OCI-LY3 (cell line): ENCODE measurements around the gene KLHL1.
A peak's percentile ranks its signal among the peaks of the same experiment; 100 is the strongest.

Experiments
- H2AFZ ChIP-seq: fragments of 200-600, 300-600 bp; shearing (Covaris generic); 2 replicates; pipeline ENCODE4 v1.6.0; 2014; ENCODE audit warnings: antibody characterized with exemption, low read depth, low read length
- H3K27ac ChIP-seq: fragments of 200-600, 300-600 bp; sonication (generic); 2 replicates; pipeline ENCODE4 v1.5.1; 2014; ENCODE audit warnings: mild to moderate bottlenecking, low read length, moderate library complexity, mixed read lengths
- H3K27me3 ChIP-seq: fragments of 200-600, 300-600 bp; sonication (generic); 2 replicates; pipeline ENCODE4 v1.6.1; 2014; ENCODE audit warnings: low read depth, low read length, mixed read lengths
- H3K36me3 ChIP-seq: fragments of 200-600, 300-600 bp; sonication (generic); replicated peaks from 2 replicates; pipeline ENCODE3; 2014; ENCODE audit warnings: low read depth, low read length, mixed read lengths
- H3K4me1 ChIP-seq: fragments of 300-600, 200-600 bp; sonication (generic); 2 replicates; pipeline ENCODE4 v1.6.1; 2014; ENCODE audit warnings: low read length, mixed read lengths
- H3K4me2 ChIP-seq: fragments of 200-600, 300-600 bp; sonication (generic); 2 replicates; pipeline ENCODE4 v1.6.1; 2014; ENCODE audit warnings: low read length, mixed read lengths
- H3K4me3 ChIP-seq: fragments of 300-600, 200-600 bp; sonication (generic); 2 replicates; pipeline ENCODE4 v1.5.1; 2014; ENCODE audit warnings: antibody characterized with exemption, mild to moderate bottlenecking, low read length, moderate library complexity
- H3K79me2 ChIP-seq: fragments of 300-600, 200-600 bp; shearing (Covaris generic); 2 replicates; pipeline ENCODE4 v1.6.1; 2014; ENCODE audit warnings: mild to moderate bottlenecking, low read length, mixed read lengths
- H3K9ac ChIP-seq: fragments of 300-600, 200-600 bp; shearing (Covaris generic); 2 replicates; pipeline ENCODE4 v1.6.0; 2014; ENCODE audit warnings: mild to moderate bottlenecking, low read length, moderate library complexity
- H3K9me3 ChIP-seq: fragments of 200-600, 300-600 bp; shearing (Covaris generic); 2 replicates; pipeline ENCODE4 v1.6.1; 2014; ENCODE audit warnings: low read length, mixed read lengths; ENCODE audit not compliant: insufficient read depth
- H4K20me1 ChIP-seq: fragments of 200-600, 300-600 bp; sonication (generic); 2 replicates; pipeline ENCODE4 v1.6.1; 2016; ENCODE audit warnings: low read length, mixed read lengths; ENCODE audit not compliant: insufficient read depth
- EZH2phosphoT487 ChIP-seq: fragments of 200-600 bp; shearing (Covaris generic); IDR thresholded peaks from 2 replicates; pipeline ENCODE4 v1.6.1; 2018; ENCODE audit warnings: antibody characterized with exemption, mixed run types, low read depth
- TF ChIP-seq, protein P1 (sequence below): fragments of 200-600, 300-600 bp; sonication (generic); IDR thresholded peaks from 2 replicates; pipeline ENCODE4 v1.5.1; 2014; ENCODE audit warnings: antibody characterized with exemption, low read length, low read depth

KLHL1 gene

DNA sequence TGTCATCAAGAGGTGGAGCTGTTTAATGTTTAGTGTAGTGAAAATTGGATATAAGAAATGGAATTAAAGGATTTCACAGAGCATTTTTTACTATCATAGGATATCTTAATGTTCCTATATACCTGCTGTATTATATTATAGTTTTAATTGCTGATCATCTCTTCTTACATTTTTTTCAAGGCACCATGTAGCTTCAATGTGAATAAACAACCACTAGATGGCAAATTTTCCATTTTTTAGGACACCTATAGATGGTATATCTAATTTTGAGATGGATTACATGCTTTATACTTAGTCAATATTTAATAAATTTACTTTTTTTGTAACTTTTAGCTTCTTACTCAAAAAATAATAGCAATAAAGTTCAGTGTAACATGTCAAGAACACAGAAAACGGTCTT lies 9.6 kb downstream of the KLHL1 start:
- no peak overlapping the region for H3K27ac ChIP-seq
- H3K9ac ChIP-seq, result no peak overlapping the region
- TF ChIP-seq, protein P1, sequence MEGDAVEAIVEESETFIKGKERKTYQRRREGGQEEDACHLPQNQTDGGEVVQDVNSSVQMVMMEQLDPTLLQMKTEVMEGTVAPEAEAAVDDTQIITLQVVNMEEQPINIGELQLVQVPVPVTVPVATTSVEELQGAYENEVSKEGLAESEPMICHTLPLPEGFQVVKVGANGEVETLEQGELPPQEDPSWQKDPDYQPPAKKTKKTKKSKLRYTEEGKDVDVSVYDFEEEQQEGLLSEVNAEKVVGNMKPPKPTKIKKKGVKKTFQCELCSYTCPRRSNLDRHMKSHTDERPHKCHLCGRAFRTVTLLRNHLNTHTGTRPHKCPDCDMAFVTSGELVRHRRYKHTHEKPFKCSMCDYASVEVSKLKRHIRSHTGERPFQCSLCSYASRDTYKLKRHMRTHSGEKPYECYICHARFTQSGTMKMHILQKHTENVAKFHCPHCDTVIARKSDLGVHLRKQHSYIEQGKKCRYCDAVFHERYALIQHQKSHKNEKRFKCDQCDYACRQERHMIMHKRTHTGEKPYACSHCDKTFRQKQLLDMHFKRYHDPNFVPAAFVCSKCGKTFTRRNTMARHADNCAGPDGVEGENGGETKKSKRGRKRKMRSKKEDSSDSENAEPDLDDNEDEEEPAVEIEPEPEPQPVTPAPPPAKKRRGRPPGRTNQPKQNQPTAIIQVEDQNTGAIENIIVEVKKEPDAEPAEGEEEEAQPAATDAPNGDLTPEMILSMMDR, result peak; percentile 88
- TF ChIP-seq EZH2phosphoT487, result no peak
- H3K4me3 ChIP-seq, result no peak overlapping the region
- H2AFZ ChIP-seq, result no peak overlapping the region
- no peak overlapping the region for H3K4me2 ChIP-seq
- H3K79me2 ChIP-seq, result no peaks in the 10 kb centered on the region
- H3K4me1 ChIP-seq, result no peaks in the 10 kb centered on the region
- H3K36me3 ChIP-seq, result no peaks in the 10 kb centered on the region
- no peaks in the 10 kb centered on the region for H3K27me3 ChIP-seq
- no peaks in the 10 kb centered on the region for H4K20me1 ChIP-seq
- no peaks in the 10 kb centered on the region for H3K9me3 ChIP-seq

DNA sequence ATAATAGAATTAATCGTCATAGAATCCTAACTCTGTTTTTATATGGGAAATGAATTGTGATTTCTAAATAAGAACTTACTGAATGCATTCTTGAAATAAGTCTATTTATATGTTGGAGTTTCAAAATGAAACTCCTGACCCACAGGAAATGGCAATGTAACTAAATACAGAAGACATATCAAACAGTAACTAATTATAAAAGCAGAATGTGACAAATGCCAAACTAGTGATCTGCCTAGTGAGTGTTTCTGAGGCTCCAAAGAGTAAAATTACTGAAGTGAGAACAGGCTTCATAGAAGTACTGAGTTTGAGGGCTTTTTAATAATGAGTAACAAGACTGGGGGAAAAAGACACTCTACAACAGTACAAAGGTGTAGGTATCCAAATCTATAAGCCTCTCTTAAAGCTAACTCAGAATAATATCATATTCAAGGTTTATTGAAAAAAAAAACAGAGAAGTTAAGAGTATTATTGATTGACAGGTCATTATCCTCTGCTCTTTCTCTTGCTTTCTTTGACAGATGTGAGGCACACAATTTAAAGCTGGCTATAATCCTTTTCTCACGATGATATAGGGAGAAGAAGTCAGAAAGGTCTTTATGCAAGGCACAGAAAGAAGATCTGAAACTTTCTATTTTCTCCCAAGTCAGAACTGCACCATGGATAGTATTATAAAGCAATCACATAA lies 18.1 kb downstream of the KLHL1 start:
- Histone ChIP-seq H3K79me2 (no peaks in the 10 kb centered on the region), H3K36me3 (no peaks in the 10 kb centered on the region), H3K4me3 (peak overlapping the region; percentile 34), H3K4me2 (peak overlapping the region; percentile 68), H3K27me3 (no peaks in the 10 kb centered on the region), H3K9me3 (no peaks in the 10 kb centered on the region), H2AFZ (peak overlapping the region; percentile 16; the same call in 1 of the 2 replicates), H4K20me1 (no peaks in the 10 kb centered on the region), H3K27ac (peak overlapping the region; percentile 93), H3K9ac (peak overlapping the region; percentile 44; the same call in 1 of the 2 replicates), H3K4me1 (peaks cover 34% of the 10 kb centered on the region)
- TF ChIP-seq EZH2phosphoT487, result no peak
- TF ChIP-seq, protein P1, result no peak

DNA sequence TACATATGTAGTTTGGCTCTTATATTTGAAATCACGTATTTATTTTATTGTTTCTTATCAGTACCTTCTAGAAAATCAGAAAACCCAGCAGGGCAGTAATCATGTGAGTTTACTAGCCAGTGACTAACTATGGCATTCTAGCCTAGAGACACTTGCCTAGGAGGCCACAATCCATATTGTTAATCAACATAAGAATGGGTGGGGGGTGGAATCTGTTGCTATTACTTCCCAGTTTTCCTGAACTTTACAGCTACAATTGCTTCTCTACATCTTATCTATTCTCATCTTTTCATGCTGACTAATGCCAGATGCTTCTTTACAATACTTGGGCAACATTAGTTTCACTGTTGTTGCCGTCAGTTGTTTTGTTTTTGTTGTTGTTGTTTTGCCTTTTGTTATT lies 19.3 kb downstream of the KLHL1 start:
- no peak overlapping the region for H3K9ac ChIP-seq
- no peaks in the 10 kb centered on the region for H3K27me3 ChIP-seq
- H2AFZ ChIP-seq, result no peak overlapping the region
- peaks cover 2% of the 10 kb centered on the region for H3K36me3 ChIP-seq
- no peaks in the 10 kb centered on the region for H3K9me3 ChIP-seq
- TF ChIP-seq EZH2phosphoT487, result no peak
- TF ChIP-seq, protein P1, result no peak
- H3K27ac ChIP-seq, result no peak overlapping the region
- no peaks in the 10 kb centered on the region for H3K79me2 ChIP-seq
- H3K4me2 ChIP-seq, result no peak overlapping the region
- no peaks in the 10 kb centered on the region for H4K20me1 ChIP-seq
- no peak overlapping the region for H3K4me3 ChIP-seq
- H3K4me1 ChIP-seq, result peaks cover 43% of the 10 kb centered on the region

DNA sequence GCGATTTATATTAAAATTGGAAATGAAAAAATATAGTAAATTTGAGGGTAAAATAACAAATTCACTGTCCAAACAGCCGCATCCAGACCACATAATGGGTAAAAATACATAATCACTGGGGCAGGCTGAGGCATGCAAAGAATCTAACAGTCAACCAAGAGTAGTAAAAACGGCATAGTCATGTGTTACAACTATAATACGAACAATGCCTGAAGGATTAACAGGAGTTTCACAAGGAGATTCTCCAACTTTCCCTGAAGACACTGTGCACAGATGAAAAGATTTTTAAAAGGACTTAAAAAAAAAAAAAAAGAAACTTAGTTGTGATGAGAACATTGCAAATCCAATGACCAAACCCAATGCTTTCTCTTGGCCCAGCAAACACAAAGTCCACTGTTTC lies 21.0 kb downstream of the KLHL1 start:
- TF ChIP-seq, protein P1, result no peak
- no peak for TF ChIP-seq EZH2phosphoT487
- peak overlapping the region; percentile 14; the same call in 1 of the 2 replicates for H2AFZ ChIP-seq
- H3K9ac ChIP-seq, result no peak overlapping the region

More for the DNA sequence above, 21.0 kb downstream of the KLHL1 start:
- Histone ChIP-seq H3K36me3 (peaks cover 2% of the 10 kb centered on the region), H3K27me3 (no peaks in the 10 kb centered on the region), H3K4me2 (no peak overlapping the region), H4K20me1 (no peaks in the 10 kb centered on the region), H3K4me1 (peaks cover 49% of the 10 kb centered on the region), H3K27ac (no peak overlapping the region), H3K4me3 (no peak overlapping the region), H3K79me2 (no peaks in the 10 kb centered on the region), H3K9me3 (no peaks in the 10 kb centered on the region)
